WERI-Rb-1 (cell line): ENCODE data around the gene LRBA.

Experiments
- DNase-seq: peaks from one replicate; pipeline ENCODE4 v3.0.0-alpha.2; 2020
- H3K27ac ChIP-seq: fragments of 250-450 bp; sonication (Bioruptor Pico); 2 replicates; pipeline ENCODE4 v1.5.1; 2020; ENCODE audit warnings: mild to moderate bottlenecking, moderate library complexity
- H3K27me3 ChIP-seq: fragments of 250-450 bp; sonication (Bioruptor Pico); 2 replicates; pipeline ENCODE4 v1.5.1; 2021; ENCODE audit warnings: mild to moderate bottlenecking, low read depth, moderate library complexity; ENCODE audit not compliant: insufficient read depth, severe bottlenecking
- H3K36me3 ChIP-seq: fragments of 250-450 bp; sonication (Bioruptor Pico); 2 replicates; pipeline ENCODE4 v1.5.1; 2020; ENCODE audit warnings: mild to moderate bottlenecking, moderate library complexity
- H3K4me3 ChIP-seq: 2 replicates; pipeline ENCODE4 v1.5.1; 2011; ENCODE audit warnings: low read depth, mild to moderate bottlenecking, control low read depth, low read length
- H3K9me3 ChIP-seq: fragments of 250-450 bp; sonication (Bioruptor Pico); 2 replicates; pipeline ENCODE4 v1.5.1; 2021; ENCODE audit warnings: mild to moderate bottlenecking, moderate library complexity; ENCODE audit not compliant: severe bottlenecking
- CTCF ChIP-seq: IDR thresholded peaks from 2 replicates; pipeline ENCODE4 v1.5.1; 2011; ENCODE audit warnings: low read depth, mild to moderate bottlenecking, control low read depth, inconsistent platforms, low read length

LRBA gene

GRCh38 chr4:150943126-150943525, 72.0 kb downstream of the LRBA start:
- Histone ChIP-seq H3K4me3 (no peak overlapping the region), H3K36me3 (no peaks in the 10 kb centered on the region)

GRCh38 chr4:150942539-150942938, 72.5 kb downstream of the LRBA start:
- no peaks in the 10 kb centered on the region for H3K27me3 ChIP-seq
- H3K36me3 ChIP-seq: no peaks in the 10 kb centered on the region
- H3K4me3 ChIP-seq: no peak overlapping the region
- no peak for TF ChIP-seq CTCF
- H3K9me3 ChIP-seq: no peaks in the 10 kb centered on the region
- no peak for DNase-seq
- no peak overlapping the region for H3K27ac ChIP-seq

More at GRCh38 chr4:150943126-150943525, 72.0 kb downstream of the LRBA start:
- Histone ChIP-seq H3K27ac (no peak overlapping the region), H3K9me3 (no peaks in the 10 kb centered on the region), H3K27me3 (no peaks in the 10 kb centered on the region)
- TF ChIP-seq CTCF: no peak
- DNase-seq: no peak

- DNase-seq: no peak
- no peaks in the 10 kb centered on the region for H3K9me3 ChIP-seq
- H3K36me3 ChIP-seq: no peaks in the 10 kb centered on the region
- no peak for TF ChIP-seq CTCF
- H3K27ac ChIP-seq: no peak overlapping the region
- H3K4me3 ChIP-seq: no peak overlapping the region
- no peaks in the 10 kb centered on the region for H3K27me3 ChIP-seq
Observed at GRCh38 chr4:150940123-150940522, 75.0 kb downstream of the LRBA start.

- Histone ChIP-seq H3K9me3 (no peaks in the 10 kb centered on the region), H3K4me3 (no peak overlapping the region), H3K36me3 (no peaks in the 10 kb centered on the region), H3K27ac (no peak overlapping the region), H3K27me3 (no peaks in the 10 kb centered on the region)
- no peak for DNase-seq
- no peak for TF ChIP-seq CTCF
Observed at GRCh38 chr4:150939530-150939929, 75.6 kb downstream of the LRBA start.

- no peaks in the 10 kb centered on the region for H3K9me3 ChIP-seq
- no peaks in the 10 kb centered on the region for H3K27me3 ChIP-seq
- DNase-seq: no peak
- H3K36me3 ChIP-seq: no peaks in the 10 kb centered on the region
- no peak overlapping the region for H3K4me3 ChIP-seq
- TF ChIP-seq CTCF: no peak
- H3K27ac ChIP-seq: no peak overlapping the region
Observed at GRCh38 chr4:150938873-150939499, 76.1 kb downstream of the LRBA start.

GRCh38 chr4:150938417-150938816, 76.7 kb downstream of the LRBA start:
- no peaks in the 10 kb centered on the region for H3K9me3 ChIP-seq

More at GRCh38 chr4:150938417-150938816, 76.7 kb downstream of the LRBA start:
- no peak for TF ChIP-seq CTCF
- no peaks in the 10 kb centered on the region for H3K36me3 ChIP-seq
- H3K27me3 ChIP-seq: no peaks in the 10 kb centered on the region
- H3K4me3 ChIP-seq: no peak overlapping the region
- DNase-seq: no peak
- H3K27ac ChIP-seq: no peak overlapping the region
